GM19438 (cell line): ENCODE results near the gene HPF1.
"Not testable (repeated sequence)": the region's sequence is repeated elsewhere in the genome, so short reads cannot be mapped to it uniquely, and the experiment has no call there.

Source experiments
- ATAC-seq: cut with Tn5 transposase; IDR thresholded peaks from one replicate; pipeline ENCODE4 v1.9.1; 2021; ENCODE audit warnings: low read depth; ENCODE audit not compliant: unreplicated experiment

Gene HPF1

DNA sequence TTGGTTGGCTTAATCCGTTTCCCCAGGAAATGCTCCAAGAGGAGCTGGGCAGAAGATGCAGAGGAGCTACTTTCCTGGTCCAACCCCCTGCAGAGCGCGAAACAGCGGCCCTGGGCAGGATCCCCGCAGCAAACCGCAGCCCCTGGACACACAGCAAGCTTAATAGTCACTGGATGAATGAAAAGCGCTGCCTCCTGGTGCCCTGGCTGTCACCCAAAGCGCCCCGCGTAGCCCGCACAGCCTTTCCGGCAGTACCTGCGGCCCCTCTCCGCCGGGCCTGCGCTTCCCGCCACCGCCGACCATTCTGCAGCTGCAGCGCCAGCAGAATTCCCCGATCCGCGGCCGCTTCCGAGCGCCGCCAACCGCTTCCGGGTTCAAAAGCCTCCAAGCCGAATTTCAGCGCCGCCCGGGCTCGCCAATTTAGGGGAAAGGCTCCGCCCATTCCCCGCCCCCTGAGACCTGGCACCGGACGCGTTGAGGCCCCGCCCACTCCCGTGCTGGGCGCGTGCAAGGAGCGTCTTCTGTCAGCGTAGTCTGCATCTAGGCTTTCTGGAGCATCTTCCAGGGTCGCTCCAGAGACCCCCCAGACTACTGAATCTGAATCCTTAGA is at the start of gene HPF1:
HPF1 (minus strand) TSS at position 370 of the 610 bp plus-strand sequence; CDS start at position 303, 67 bp downstream.
- ATAC-seq, result peak; percentile 95

DNA sequence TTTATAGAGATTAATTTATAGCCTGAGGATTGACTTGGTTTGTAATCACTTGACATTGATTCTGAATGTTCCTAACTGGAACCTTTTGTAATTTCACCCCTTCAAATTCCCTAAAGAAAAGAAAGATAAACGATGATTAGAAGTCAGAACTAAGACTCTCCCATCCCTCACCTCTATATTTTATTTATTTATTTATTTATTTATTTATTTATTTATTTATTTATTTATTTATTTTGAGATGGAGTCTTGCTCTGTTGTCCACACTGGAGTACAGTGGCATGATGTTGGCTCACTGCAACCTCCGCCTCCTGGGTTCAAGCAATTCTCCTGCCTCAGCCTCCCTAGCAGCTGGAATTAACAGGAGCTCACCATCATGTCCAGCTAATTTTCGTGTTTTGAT is 49.0 kb upstream of the HPF1 start:
- not testable (repeated sequence) for ATAC-seq

- no peak for ATAC-seq
Measured at GRCh38 chr4:169803413-169803812, 45.7 kb upstream of the HPF1 start.

GRCh38 chr4:169802873-169803272 is 45.1 kb upstream of the HPF1 start:
- no peak for ATAC-seq

DNA sequence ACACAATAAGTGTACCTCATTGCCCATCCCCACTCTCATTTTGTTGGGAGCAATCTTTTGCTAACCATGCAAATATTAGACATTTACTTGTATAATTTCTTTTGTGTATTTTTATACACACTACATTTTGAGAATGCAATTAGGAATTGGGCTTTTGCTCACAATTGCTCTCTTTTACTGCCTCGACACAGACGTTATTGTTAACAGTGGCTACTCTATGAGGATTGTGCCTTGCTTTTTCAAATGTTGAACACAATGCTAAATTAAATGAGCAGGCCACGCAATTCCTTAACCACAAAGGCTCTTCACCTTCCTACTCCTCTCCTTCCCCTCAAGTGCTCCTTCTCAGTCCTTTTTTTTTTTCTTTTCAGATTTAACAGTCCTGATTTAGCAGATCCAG is 42.8 kb upstream of the HPF1 start:
- ATAC-seq, result no peak

DNA sequence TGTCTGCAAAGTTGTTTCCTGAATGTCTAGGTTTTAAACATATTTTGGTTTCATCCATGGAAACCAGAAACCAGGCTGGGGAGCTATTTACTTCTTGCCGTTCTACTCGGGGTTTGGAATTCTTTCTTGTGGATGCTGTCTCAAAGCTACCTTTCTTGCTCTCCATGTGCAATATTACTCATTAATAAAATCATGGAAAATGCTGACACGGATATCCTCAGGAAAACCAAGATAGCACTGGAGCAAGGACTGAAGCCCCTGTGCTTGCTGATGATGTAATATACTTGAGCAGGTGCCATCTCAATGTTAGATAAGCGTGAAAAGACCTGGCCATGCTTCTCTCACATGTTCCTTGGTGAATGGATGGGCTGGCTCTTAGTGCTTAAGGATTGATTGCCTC is 41.5 kb upstream of the HPF1 start:
- no peak for ATAC-seq

- ATAC-seq, result no peak
Measured at GRCh38 chr4:169795585-169795984, 37.8 kb upstream of the HPF1 start.

GRCh38 chr4:169791527-169792156 is 33.9 kb upstream of the HPF1 start:
- ATAC-seq, result no peak

GRCh38 chr4:169791062-169791461 is 33.3 kb upstream of the HPF1 start:
- ATAC-seq, result no peak

DNA sequence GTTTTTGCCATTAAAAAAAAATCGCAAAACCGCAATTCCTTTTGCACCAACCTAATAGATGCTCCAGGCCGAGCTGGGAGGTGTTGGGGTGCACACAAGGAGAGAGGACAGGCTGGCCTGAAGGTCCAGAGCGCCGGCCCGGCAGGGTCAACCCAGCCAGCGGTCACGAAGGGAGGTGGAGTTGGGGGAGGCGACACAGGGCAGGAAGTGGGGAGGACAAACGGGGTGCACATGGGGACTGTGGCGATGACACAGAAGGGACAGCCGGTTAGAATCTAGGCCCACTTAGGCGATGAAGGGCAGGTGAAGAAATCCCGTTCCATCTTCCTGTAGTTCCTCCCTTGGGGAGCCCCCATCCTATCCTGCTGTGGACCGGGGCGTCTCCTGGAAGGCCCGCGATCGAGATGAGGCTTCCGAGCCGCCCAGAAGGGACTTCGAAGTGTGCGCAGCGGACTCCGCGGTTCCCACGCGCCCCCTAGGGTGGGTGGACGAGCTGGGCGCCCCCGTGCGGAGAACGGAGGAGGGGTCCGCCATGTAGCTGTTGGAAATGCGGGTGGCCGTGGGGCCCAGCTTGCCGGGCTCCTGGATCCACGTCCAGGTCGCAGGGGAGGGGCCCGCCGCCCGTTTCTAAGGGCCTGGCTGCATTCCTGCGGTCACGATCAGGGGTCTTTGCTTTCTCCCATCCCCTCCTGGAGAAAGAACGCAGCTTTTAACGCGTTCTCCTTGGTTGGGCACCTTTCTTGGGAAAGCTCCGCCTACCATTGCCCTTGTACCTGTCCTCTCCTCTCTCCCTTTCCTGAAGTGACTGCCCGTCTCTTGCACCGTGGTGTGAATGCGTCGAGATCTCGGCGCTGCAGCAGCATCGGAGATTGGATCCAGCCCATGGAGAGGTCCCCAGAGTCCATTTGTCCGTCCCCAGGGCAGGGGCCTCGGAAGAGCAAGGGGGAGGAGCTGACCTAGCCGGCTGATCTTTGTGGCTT is 17.0 kb upstream of the HPF1 start:
- no peak for ATAC-seq

GRCh38 chr4:169773889-169774288 is 16.1 kb upstream of the HPF1 start:
- no peak for ATAC-seq

- ATAC-seq, result not testable (repeated sequence)
Measured at GRCh38 chr4:169771556-169772080, 13.9 kb upstream of the HPF1 start.

DNA sequence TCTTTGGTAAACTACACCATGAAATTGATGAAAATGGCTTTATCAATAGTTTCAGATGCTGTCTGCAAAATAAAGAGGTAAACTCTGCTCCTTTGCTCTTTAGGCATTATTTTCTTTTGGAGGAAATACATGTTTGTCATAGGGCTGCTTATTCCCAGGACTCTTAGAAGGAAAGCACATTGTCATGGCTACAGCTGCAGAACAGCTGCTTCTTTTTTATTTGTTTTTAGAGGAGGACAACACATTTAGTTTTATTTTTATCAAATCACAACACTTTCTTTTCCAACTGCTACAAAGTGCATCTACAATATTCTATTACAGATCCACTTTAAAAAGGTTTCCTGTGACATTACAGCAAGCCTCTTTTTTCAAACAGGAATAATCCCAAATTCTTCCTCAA is 12.7 kb upstream of the HPF1 start:
- no peak for ATAC-seq

GRCh38 chr4:169768385-169768784 is 10.6 kb upstream of the HPF1 start:
- no peak for ATAC-seq

DNA sequence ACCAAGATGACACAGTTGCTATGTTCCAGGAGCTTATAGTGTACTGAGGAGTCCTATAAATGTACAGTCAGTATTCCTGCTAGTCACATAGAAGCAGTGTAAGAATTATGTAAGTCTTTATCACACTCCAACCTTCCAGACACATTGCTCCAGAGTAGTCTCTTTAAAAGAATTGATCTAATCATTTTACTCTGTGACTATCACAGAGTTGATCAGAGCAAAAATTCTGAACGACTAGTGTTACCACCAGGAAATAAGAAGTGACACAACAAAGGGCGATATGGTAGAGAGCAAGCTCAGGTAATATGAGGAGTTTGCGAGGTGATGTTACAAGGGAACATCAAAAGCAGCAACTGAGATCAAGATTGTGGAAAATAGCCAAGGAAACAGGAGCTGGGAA is 9.0 kb upstream of the HPF1 start:
- no peak for ATAC-seq

DNA sequence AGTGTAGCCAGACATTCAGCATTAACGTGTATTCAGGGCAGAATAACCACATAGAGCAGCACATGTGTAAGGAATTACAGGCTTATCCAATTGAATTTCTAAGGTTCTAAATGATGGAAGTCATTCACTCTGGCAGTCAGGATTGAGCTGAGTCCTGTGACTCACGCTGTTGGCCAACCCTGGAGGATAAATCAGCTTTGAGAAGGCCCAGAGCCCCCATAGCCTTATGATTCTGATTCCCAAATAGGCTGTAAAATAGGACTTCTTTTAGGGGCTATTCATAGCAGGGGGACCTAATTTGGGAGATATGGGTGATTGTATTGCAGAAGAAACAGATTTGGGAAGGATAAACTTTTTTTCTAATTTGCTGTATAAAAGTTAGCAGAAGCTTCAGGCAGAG is 8.1 kb upstream of the HPF1 start:
- ATAC-seq, result no peak

DNA sequence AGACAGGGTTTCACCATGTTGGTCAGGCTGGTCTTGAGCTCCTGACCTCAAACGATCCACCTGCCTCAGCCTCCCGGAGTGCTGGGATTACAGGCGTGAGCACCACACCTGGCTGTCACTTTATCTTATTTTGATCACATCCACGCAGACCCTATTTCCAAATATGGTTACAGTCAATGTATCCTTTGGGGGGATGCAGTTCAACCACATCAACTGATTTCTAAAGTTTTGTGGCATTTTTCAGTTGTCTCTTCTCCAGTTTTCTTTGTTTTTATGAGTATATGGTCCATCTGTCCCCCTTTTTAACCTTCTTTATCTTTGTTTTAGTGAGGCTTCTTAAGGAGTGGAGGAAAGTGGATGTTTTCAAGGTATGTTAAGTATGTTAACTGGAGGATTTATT is 4.1 kb upstream of the HPF1 start:
- no peak for ATAC-seq

DNA sequence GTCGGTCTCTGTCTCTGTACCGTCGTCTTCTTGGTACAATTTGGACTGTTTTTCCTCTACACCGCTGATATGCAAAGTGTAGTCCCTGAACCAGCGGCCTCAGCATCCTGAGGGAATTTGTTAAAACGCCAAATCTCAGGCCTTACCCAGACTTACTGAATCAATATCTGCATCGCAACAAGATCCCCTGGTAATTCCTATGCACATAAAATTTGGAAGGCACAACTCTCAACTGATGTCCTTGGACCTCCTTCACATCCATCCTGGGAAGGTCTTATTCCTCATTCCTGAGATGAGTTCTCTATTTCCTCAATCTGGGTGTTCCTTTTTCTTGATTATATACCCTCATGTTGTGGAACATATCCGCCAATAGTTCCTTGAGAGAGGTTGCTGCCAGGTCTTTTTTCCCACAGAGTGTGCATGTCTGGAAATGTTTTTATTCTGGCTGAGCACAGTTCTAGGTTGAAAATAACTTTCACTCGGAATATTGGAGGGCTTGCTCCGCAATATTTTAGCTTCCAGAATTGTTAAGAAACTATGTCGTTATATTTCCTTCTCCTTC is 738 bp upstream of the HPF1 start:
- no peak for ATAC-seq

DNA sequence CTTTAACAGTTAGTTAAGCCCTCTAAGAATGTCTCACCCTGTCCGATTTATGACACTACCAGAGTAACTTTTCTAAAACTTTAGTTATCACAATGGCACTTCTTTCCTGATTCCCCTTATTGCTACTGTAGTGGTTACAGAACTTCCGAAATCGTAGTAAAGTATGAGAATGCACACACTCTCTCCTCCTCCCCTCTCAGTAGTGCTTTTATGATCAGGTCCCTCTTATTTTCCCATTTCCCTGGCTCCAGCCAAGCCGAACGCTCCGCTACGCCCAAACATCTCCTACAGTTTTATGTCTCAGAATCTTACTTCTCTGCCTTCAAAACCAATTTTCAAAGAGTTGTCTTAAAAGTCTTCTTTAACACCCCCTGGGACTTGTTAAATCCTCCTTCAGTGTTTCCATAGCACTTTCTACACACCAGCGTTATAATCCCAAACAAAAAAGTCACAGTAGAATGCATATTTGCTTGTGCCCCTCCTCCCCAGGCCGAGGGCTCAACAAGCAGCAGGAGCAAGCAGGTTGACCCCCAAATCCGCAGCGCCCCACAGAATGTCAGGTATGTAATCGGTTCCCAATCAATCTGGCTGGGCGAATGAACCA is 671 bp downstream of the HPF1 start:
- ATAC-seq, result peak; percentile 24

GRCh38 chr4:169745291-169745690 is 12.5 kb downstream of the HPF1 start:
- ATAC-seq, result no peak
